SK-N-SH (cell line): ENCODE measurements around the gene LRRC73.

Experiments used
- CHD2 ChIP-seq: fragments of 150-350 bp; IDR thresholded peaks from 2 replicates; pipeline ENCODE4 v1.6.1; 2018; ENCODE audit warnings: low read length; ENCODE audit not compliant: partially characterized antibody
- EP300 ChIP-seq, 2 experiments: IDR thresholded peaks; 2 replicates each; pipeline versions ENCODE4 v1.4.0 to v1.6.1; 2012; ENCODE audit warnings: borderline replicate concordance in 1 of 2, low read depth in 1 of 2, low read length in 1 of 2
- JUND ChIP-seq: IDR thresholded peaks from 2 replicates; pipeline ENCODE4 v1.4.0; 2012
- MXI1 ChIP-seq: IDR thresholded peaks from 2 replicates; pipeline ENCODE4 v1.6.1; 2012; ENCODE audit warnings: mild to moderate bottlenecking, low read depth, low read length, improper control_type of control experiment
- POLR2AphosphoS5 ChIP-seq: IDR thresholded peaks from 2 replicates; pipeline ENCODE4 v1.6.1; 2012; ENCODE audit warnings: low read depth, low read length
- SMC3 ChIP-seq: IDR thresholded peaks from 2 replicates; pipeline ENCODE4 v1.6.1; 2012; ENCODE audit warnings: low read depth, low read length, improper control_type of control experiment
- TEAD4 ChIP-seq: IDR thresholded peaks from 2 replicates; pipeline ENCODE4 v1.4.0; 2012; ENCODE audit warnings: mild to moderate bottlenecking, borderline replicate concordance; ENCODE audit not compliant: insufficient read depth
- TF ChIP-seq, protein P1 (sequence below): fragments of 200-600 bp; sonication (generic); IDR thresholded peaks from 2 replicates; pipeline ENCODE4 v1.6.1; 2017; ENCODE audit warnings: antibody characterized with exemption, mild to moderate bottlenecking, moderate library complexity

DNA sequence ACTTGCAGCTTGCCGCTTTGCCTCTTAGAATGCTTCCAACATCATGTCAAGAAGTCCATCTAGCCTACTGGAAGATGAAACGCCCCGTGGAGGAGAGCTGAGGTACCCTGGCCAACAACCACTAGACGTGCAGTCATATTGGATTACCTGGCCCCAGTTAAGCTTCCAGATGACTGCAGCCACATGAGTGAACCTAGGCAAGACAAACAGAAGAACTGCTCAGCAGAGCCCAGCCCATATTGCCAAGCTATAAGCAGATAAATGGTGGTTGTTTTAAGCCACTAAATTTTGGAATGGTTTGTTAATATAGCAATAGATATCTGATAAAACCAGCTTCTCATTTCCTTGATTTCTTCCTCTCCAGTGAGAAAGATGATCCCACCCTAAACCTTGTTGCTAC, 50.1 kb downstream of the LRRC73 start:
- TF ChIP-seq CHD2, result no peak
- TF ChIP-seq, protein P1, sequence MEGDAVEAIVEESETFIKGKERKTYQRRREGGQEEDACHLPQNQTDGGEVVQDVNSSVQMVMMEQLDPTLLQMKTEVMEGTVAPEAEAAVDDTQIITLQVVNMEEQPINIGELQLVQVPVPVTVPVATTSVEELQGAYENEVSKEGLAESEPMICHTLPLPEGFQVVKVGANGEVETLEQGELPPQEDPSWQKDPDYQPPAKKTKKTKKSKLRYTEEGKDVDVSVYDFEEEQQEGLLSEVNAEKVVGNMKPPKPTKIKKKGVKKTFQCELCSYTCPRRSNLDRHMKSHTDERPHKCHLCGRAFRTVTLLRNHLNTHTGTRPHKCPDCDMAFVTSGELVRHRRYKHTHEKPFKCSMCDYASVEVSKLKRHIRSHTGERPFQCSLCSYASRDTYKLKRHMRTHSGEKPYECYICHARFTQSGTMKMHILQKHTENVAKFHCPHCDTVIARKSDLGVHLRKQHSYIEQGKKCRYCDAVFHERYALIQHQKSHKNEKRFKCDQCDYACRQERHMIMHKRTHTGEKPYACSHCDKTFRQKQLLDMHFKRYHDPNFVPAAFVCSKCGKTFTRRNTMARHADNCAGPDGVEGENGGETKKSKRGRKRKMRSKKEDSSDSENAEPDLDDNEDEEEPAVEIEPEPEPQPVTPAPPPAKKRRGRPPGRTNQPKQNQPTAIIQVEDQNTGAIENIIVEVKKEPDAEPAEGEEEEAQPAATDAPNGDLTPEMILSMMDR, result no peak
- TF ChIP-seq TEAD4, result no peak
- TF ChIP-seq MXI1, result no peak
- TF ChIP-seq POLR2AphosphoS5, result no peak
- TF ChIP-seq SMC3, result no peak
- TF ChIP-seq EP300 (IDR thresholded peaks at IDR 0.05; ENCODE audit: borderline replicate concordance in 1 of 2, low read depth in 1 of 2, low read length in 1 of 2), result no peak
- no peak for TF ChIP-seq JUND
